Spleen (tissue), 11 donors: ENCODE measurements around the gene RNF222. TPM values are rescaled to one million over a fixed set of nuclear protein-coding genes. Genes with fewer than 3 reads are reported as not detected.
"Not testable (repeated sequence)": the region's sequence is repeated elsewhere in the genome, so short reads cannot be mapped to it uniquely, and the experiment has no call there.

Experiments used
- DNase-seq: peaks from one replicate; pipeline ENCODE4 v3.0.0-alpha.2; 2020
- H3K27ac ChIP-seq, 8 donors: fragments of 200-600 bp; sonication (generic) in 7 of 8; 1 replicate in 4 of 8; 2 replicates in 4 of 8; pipeline versions ENCODE4 v1.5.0 to v1.8.0; 2016 to 2021; ENCODE audit warnings: inconsistent platforms in 4 of 8, mild to moderate bottlenecking in 4 of 8, moderate library complexity in 1 of 8
- H3K27me3 ChIP-seq, 7 donors: fragments of 200-600 bp; sonication (generic) in 6 of 7; replicated peaks in 1 of 7; 1 replicate in 4 of 7; 2 replicates in 3 of 7; pipeline versions ENCODE4 v1.5.0 to v1.8.0; 2016 to 2021; ENCODE audit warnings: inconsistent platforms in 3 of 7, mild to moderate bottlenecking in 1 of 7
- H3K36me3 ChIP-seq, 6 donors: fragments of 200-600 bp; sonication (generic) in 5 of 6; 1 replicate in 4 of 6; 2 replicates in 2 of 6; pipeline versions ENCODE4 v1.5.0 to v1.8.0; 2016 to 2021; ENCODE audit warnings: inconsistent platforms in 2 of 6
- H3K4me1 ChIP-seq, 6 donors: fragments of 200-600 bp; sonication (generic) in 5 of 6; 1 replicate in 3 of 6; 2 replicates in 3 of 6; pipeline versions ENCODE4 v1.5.0 to v1.8.0; 2016 to 2021; ENCODE audit warnings: inconsistent platforms in 3 of 6
- H3K4me3 ChIP-seq, 8 donors: fragments of 200-600 bp; sonication (generic) in 7 of 8; 1 replicate in 4 of 8; 2 replicates in 4 of 8; pipeline versions ENCODE4 v1.5.0 to v1.8.0; 2016 to 2021; ENCODE audit warnings: inconsistent platforms in 4 of 8, mild to moderate bottlenecking in 4 of 8, moderate library complexity in 2 of 8
- H3K9me3 ChIP-seq, 8 donors: fragments of 200-600 bp; sonication (generic) in 7 of 8; 1 replicate in 4 of 8; 2 replicates in 4 of 8; pipeline versions ENCODE4 v1.5.0 to v1.8.0; 2016 to 2021; ENCODE audit warnings: inconsistent platforms in 4 of 8
- CTCF ChIP-seq, 11 experiments: fragments of 200-600 bp in 7 of 11; fragments of 450-650 bp in 4 of 11; sonication (generic) in 4 of 11; IDR thresholded peaks in 8 of 11; conservative IDR thresholded peaks in 3 of 11; 1 replicate in 7 of 11; 2 replicates in 4 of 11; pipeline versions ENCODE4 v1.4.0 to v1.8.0; 2016 to 2021; ENCODE audit warnings: antibody characterized with exemption in 11 of 11, inconsistent platforms in 4 of 11, mild to moderate bottlenecking in 1 of 11
- POLR2A ChIP-seq, 3 donors: fragments of 450-650 bp; IDR thresholded peaks; one replicate each; pipeline ENCODE4 v1.5.1; 2017; ENCODE audit warnings: antibody characterized with exemption in 3 of 3, mild to moderate bottlenecking in 1 of 3
- POLR2AphosphoS5 ChIP-seq, 3 donors: sonication (generic); formaldehyde crosslinking; IDR thresholded peaks; one replicate each; pipeline ENCODE4 v1.5.1; 2017; ENCODE audit warnings: antibody characterized with exemption in 3 of 3
- WGBS, 5 donors: extraction: QIAGEN DNeasy Blood & Tissue Kit in 3 of 5; methylation state at CpG; one replicate each; pipeline versions ENCODE4 v1.1.5 to v1.1.7; 2013 to 2018; 5-methylcytosine and 5-hydroxymethylcytosine counted together
- intact Hi-C: fragments of 100-400 bp; cut with DNase I; formaldehyde crosslinking; loops from one replicate; pipeline ENCODE4 v1.15.0; 2023; ENCODE audit warnings: low total_unique reads
- polyA plus RNA-seq, 3 donors: library from polyadenylated mRNA; stranded (reverse); fragments of 200-250 nt; gene quantifications; one replicate each; pipeline ENCODE4 v1.2.1, GENCODE V29; 2013
- total RNA-seq, 7 donors: library from RNA; depleted of rRNA in 3 of 7; stranded (reverse); fragments of >200 nt in 3 of 7; fragmentation: NEBNext Ultra II Directional in 4 of 7; extraction: Animal tissue kit (Norgen Biotek cat#: 25700) in 4 of 7; gene quantifications; one replicate each; pipeline versions ENCODE4 v1.1.0 to v1.2.1, GENCODE V29; 2016 to 2021
- donor health status: healthy with polysubstance abuse.
- donor health status: DM: no; HTN: no; CAD: no; lungs with moderate emphysema.
- donor health status: DM: no; HTN: no; CAD: no.
- donor health status: Bipolar disorder and iron deficiency.
- donor health status: healthy.
- donor health status: DM: no; HTN: no; CAD: no.
- donor health status: DM: yes; HTN: yes; CAD: no.

Gene RNF222
- total and polyA plus RNA-seq, 10 donors, result 0.03 to 0.05 TPM; not detected in 8

- H3K4me3 ChIP-seq, result peak within 1 kb of the TSS; percentile 70 to 95 (median 84)
- peaks cover 0 to 38% (median 36%) of the 10 kb centered on the region in 6 donors for H3K36me3 ChIP-seq
- H3K27ac ChIP-seq, result peak within 1 kb of the TSS; percentile 76 to 97 (median 93)
- intact Hi-C loops, result no loop called here
- DNase-seq, result peak; percentile 98
- no peaks in the 10 kb centered on the region for H3K9me3 ChIP-seq
- H3K27me3 ChIP-seq, result no peaks in the 10 kb centered on the region
- H3K4me1 ChIP-seq, result peaks cover 36 to 74% (median 54%) of the 10 kb centered on the region in 6 donors
- 0 to 1% (median 0%) methylated on average over 28 to 55 of the region's 55 CpGs for WGBS, 5 donors
- TF ChIP-seq POLR2A (IDR thresholded peaks at IDR 0.05) (peak in 2 of 3 donors; percentile 10 to 55), CTCF (IDR thresholded peaks at IDR 0.05 in 8 of 11, conservative IDR thresholded peaks at IDR 0.05 in 3 of 11) (peak; percentile 99 to 100 (median 100)), POLR2AphosphoS5 (IDR thresholded peaks at IDR 0.05) (peak; percentile 60 to 98 (median 93))
Measured at GRCh38 chr17:8383143-8383822, 14.3 kb downstream of the RNF222 start, which contains the start of gene RPL26. Gene RPL26 (minus strand): TSS chr17:8383193. CDS start chr17:8382310, 883 bp downstream.

GRCh38 chr17:8382880-8383142, 14.8 kb downstream of the RNF222 start:
- 0 to 2% (median 1%) methylated on average over 14 to 15 of the region's 15 CpGs for WGBS, 5 donors
- peaks cover 36 to 74% (median 54%) of the 10 kb centered on the region in 6 donors for H3K4me1 ChIP-seq
- H3K27ac ChIP-seq, result peak overlapping the region; percentile 76 to 97 (median 93)
- TF ChIP-seq POLR2AphosphoS5 (IDR thresholded peaks at IDR 0.05), result peak in 1 of 3 donors; percentile 92
- TF ChIP-seq POLR2A (IDR thresholded peaks at IDR 0.05), result peak in 1 of 3 donors; percentile 53
- TF ChIP-seq CTCF (IDR thresholded peaks at IDR 0.05 in 8 of 11, conservative IDR thresholded peaks at IDR 0.05 in 3 of 11), result no peak
- H3K27me3 ChIP-seq, result no peaks in the 10 kb centered on the region
- peaks cover 0 to 43% (median 41%) of the 10 kb centered on the region in 6 donors for H3K36me3 ChIP-seq
- no peak for DNase-seq
- intact Hi-C loops, result no loop called here
- peak overlapping the region; percentile 70 to 95 (median 84) for H3K4me3 ChIP-seq
- H3K9me3 ChIP-seq, result no peaks in the 10 kb centered on the region

GRCh38 chr17:8382052-8382879, 15.4 kb downstream of the RNF222 start:
- H3K27ac ChIP-seq, result peak overlapping the region; percentile 76 to 97 (median 93)
- intact Hi-C loops, result no loop called here
- TF ChIP-seq CTCF (IDR thresholded peaks at IDR 0.05 in 8 of 11, conservative IDR thresholded peaks at IDR 0.05 in 3 of 11) (no peak), POLR2A (IDR thresholded peaks at IDR 0.05) (no peak), POLR2AphosphoS5 (IDR thresholded peaks at IDR 0.05) (no peak)

GRCh38 chr17:8380049-8380448, 17.6 kb downstream of the RNF222 start:
- DNase-seq, result no peak
- H3K9me3 ChIP-seq, result no peaks in the 10 kb centered on the region
- H3K36me3 ChIP-seq, result peaks cover 0 to 54% (median 49%) of the 10 kb centered on the region in 6 donors
- no peak overlapping the region for H3K4me3 ChIP-seq
- peaks cover 44 to 83% (median 70%) of the 10 kb centered on the region in 6 donors for H3K4me1 ChIP-seq
- 60 to 77% (median 66%) methylated on average over 3 of the region's 3 CpGs for WGBS, 5 donors
- no peaks in the 10 kb centered on the region for H3K27me3 ChIP-seq
- intact Hi-C loops, result no loop called here
- TF ChIP-seq POLR2A (IDR thresholded peaks at IDR 0.05) (no peak), POLR2AphosphoS5 (IDR thresholded peaks at IDR 0.05) (no peak), CTCF (IDR thresholded peaks at IDR 0.05 in 8 of 11, conservative IDR thresholded peaks at IDR 0.05 in 3 of 11) (no peak)
- H3K27ac ChIP-seq, result peak overlapping the region in 1 of 8 donors; percentile 13

More at GRCh38 chr17:8382052-8382879, 15.4 kb downstream of the RNF222 start:
- no peak for DNase-seq
- WGBS, 5 donors, result 15 to 18% (median 16%) methylated on average over 27 of the region's 27 CpGs
- Histone ChIP-seq H3K36me3 (peaks cover 0 to 49% (median 46%) of the 10 kb centered on the region in 6 donors), H3K27me3 (no peaks in the 10 kb centered on the region), H3K9me3 (no peaks in the 10 kb centered on the region), H3K4me1 (peaks cover 36 to 74% (median 55%) of the 10 kb centered on the region in 6 donors), H3K4me3 (peak overlapping the region; percentile 70 to 95 (median 84))

- 78 to 90% (median 88%) methylated on average over 8 of the region's 8 CpGs for WGBS, 5 donors
- H3K9me3 ChIP-seq, DNase-seq, intact Hi-C loops, H3K4me3 ChIP-seq, H3K27me3 ChIP-seq: not testable (repeated sequence)
- Histone ChIP-seq H3K4me1 (peaks cover 34 to 75% (median 62%) of the 10 kb centered on the region in 6 donors), H3K36me3 (peaks cover 0 to 54% (median 49%) of the 10 kb centered on the region in 6 donors), H3K27ac (peak overlapping the region in 1 of 8 donors; percentile 91)
Measured at GRCh38 chr17:8378117-8378516, 19.5 kb downstream of the RNF222 start.
